IMR-90 (cell line): ENCODE data around the gene PHLDA2. TPM values are rescaled to one million over a fixed set of nuclear protein-coding genes. Genes with fewer than 3 reads are reported as not detected.

Source experiments
- ATAC-seq: fragments of 200-7000 bp; cut with Tn5 transposase; 2 replicates; pipeline ENCODE4 v1.9.1; 2020; ENCODE audit warnings: low read depth, mild to moderate bottlenecking, moderate library complexity
- BruUV-seq: library from RNA; stranded (reverse); fragments of 400-500 nt; replicated peaks from 2 replicates; lab custom pipeline; 2021; lab: Mats Ljungman, UMichigan
- CTCF ChIA-PET: fragments of 300-600 bp; formaldehyde crosslinking; extraction: SDS; loops from one replicate; lab custom pipeline; 2021; ENCODE audit warnings: antibody characterized with exemption; lab: Yijun Ruan, JAX
- POLR2A ChIA-PET: fragments of 300-600 bp; sonication (Branson Sonifier 250); formaldehyde crosslinking; loops from one replicate; lab custom pipeline; 2022; ENCODE audit warnings: antibody characterized with exemption; ENCODE audit not compliant: unreplicated experiment; lab: Charles Lee
- DNase-seq: peaks from one replicate; pipeline ENCODE4 v3.0.0; 2013
- H2AFZ ChIP-seq: replicated peaks from 2 replicates; pipeline ENCODE3; 2013; ENCODE audit warnings: low read length, mild to moderate bottlenecking; ENCODE audit not compliant: poor library complexity
- H2AK5ac ChIP-seq: 2 replicates; pipeline ENCODE4 v1.6.1; 2013; ENCODE audit warnings: low read depth, low read length, inconsistent platforms
- H2AK9ac ChIP-seq: replicated peaks from 2 replicates; pipeline ENCODE3; 2013; ENCODE audit warnings: mild to moderate bottlenecking, low read depth, low read length, moderate library complexity; ENCODE audit not compliant: poor library complexity
- H2BK120ac ChIP-seq: 2 replicates; pipeline ENCODE4 v1.6.1; 2013; ENCODE audit warnings: low read depth, low read length, inconsistent platforms
- H2BK15ac ChIP-seq: 3 replicates; pipeline ENCODE4 v1.6.1; 2013; ENCODE audit warnings: low read depth, low read length, inconsistent platforms
- H2BK20ac ChIP-seq: 2 replicates; pipeline ENCODE4 v1.6.1; 2013; ENCODE audit warnings: low read depth, mild to moderate bottlenecking, inconsistent platforms, low read length, moderate library complexity
- H2BK5ac ChIP-seq: 2 replicates; pipeline ENCODE4 v1.6.1; 2013; ENCODE audit warnings: mild to moderate bottlenecking, low read depth, low read length, inconsistent platforms; ENCODE audit not compliant: poor library complexity, severe bottlenecking
- H3K14ac ChIP-seq: replicated peaks from 2 replicates; pipeline ENCODE4 v1.6.1; 2013; ENCODE audit warnings: low read depth, low read length, inconsistent platforms
- H3K18ac ChIP-seq: 2 replicates; pipeline ENCODE4 v1.6.1; 2013; ENCODE audit warnings: low read depth, low read length, control low read depth
- H3K23ac ChIP-seq: 2 replicates; pipeline ENCODE4 v1.6.1; 2013; ENCODE audit warnings: low read depth, low read length, inconsistent platforms
- H3K27ac ChIP-seq: 2 replicates; pipeline ENCODE4 v1.5.1; 2013; ENCODE audit warnings: mild to moderate bottlenecking, control low read depth, low read length; ENCODE audit not compliant: insufficient read depth
- H3K27me3 ChIP-seq: 2 replicates; pipeline ENCODE4 v1.6.1; 2013; ENCODE audit warnings: low read length; ENCODE audit not compliant: control insufficient read depth, insufficient read depth
- H3K36me3 ChIP-seq: 2 replicates; pipeline ENCODE4 v1.6.1; 2013; ENCODE audit warnings: low read length, mixed read lengths; ENCODE audit not compliant: control insufficient read depth, insufficient read depth
- H3K4ac ChIP-seq: 2 replicates; pipeline ENCODE4 v1.6.1; 2013; ENCODE audit warnings: low read depth, low read length, inconsistent platforms
- H3K4me1 ChIP-seq: 2 replicates; pipeline ENCODE4 v1.6.1; 2013; ENCODE audit warnings: low read length, mixed read lengths; ENCODE audit not compliant: control insufficient read depth, insufficient read depth
- H3K4me2 ChIP-seq: 2 replicates; pipeline ENCODE4 v1.6.1; 2013; ENCODE audit warnings: low read depth, mild to moderate bottlenecking, control low read depth, low read length, moderate library complexity
- H3K4me3 ChIP-seq: 2 replicates; pipeline ENCODE4 v1.5.1; 2013; ENCODE audit warnings: low read depth, mild to moderate bottlenecking, control low read depth, low read length, moderate library complexity; ENCODE audit not compliant: insufficient read depth
- H3K56ac ChIP-seq: 2 replicates; pipeline ENCODE4 v1.6.1; 2013; ENCODE audit warnings: low read length, inconsistent platforms; ENCODE audit not compliant: insufficient read depth; ENCODE audit errors: extremely low read depth
- H3K79me1 ChIP-seq, 2 experiments: 2 replicates each; pipeline ENCODE4 v1.6.1; 2013; ENCODE audit warnings: low read length in 2 of 2, inconsistent platforms in 1 of 2, low read depth in 1 of 2
- H3K9ac ChIP-seq: 2 replicates; pipeline ENCODE4 v1.6.1; 2013; ENCODE audit warnings: low read depth, low read length, control low read depth
- H3K9me1 ChIP-seq: 2 replicates; pipeline ENCODE4 v1.6.1; 2013; ENCODE audit warnings: low read length, inconsistent platforms; ENCODE audit not compliant: insufficient read depth
- H3K9me3 ChIP-seq: 2 replicates; pipeline ENCODE4 v1.6.1; 2013; ENCODE audit warnings: low read length; ENCODE audit not compliant: control insufficient read depth, insufficient read depth
- H4K20me1 ChIP-seq: 2 replicates; pipeline ENCODE4 v1.6.1; 2013; ENCODE audit warnings: low read length, inconsistent platforms; ENCODE audit not compliant: insufficient read depth
- H4K5ac ChIP-seq: 2 replicates; pipeline ENCODE4 v1.6.1; 2013; ENCODE audit warnings: mild to moderate bottlenecking, low read depth, low read length, control low read depth
- H4K8ac ChIP-seq, 2 experiments: 2 replicates each; pipeline ENCODE4 v1.6.1; 2013; ENCODE audit warnings: low read depth in 2 of 2, low read length in 2 of 2, control low read depth in 1 of 2, inconsistent platforms in 1 of 2
- H4K91ac ChIP-seq: 2 replicates; pipeline ENCODE4 v1.6.1; 2013; ENCODE audit warnings: low read depth, low read length, inconsistent platforms; ENCODE audit not compliant: insufficient read depth
- BHLHE40 ChIP-seq: fragments of 150-350 bp; IDR thresholded peaks from 2 replicates; pipeline ENCODE4 v1.6.1; 2016; ENCODE audit warnings: mild to moderate bottlenecking, low read depth, low read length
- FOS ChIP-seq: fragments of 150-350 bp; IDR thresholded peaks from 2 replicates; pipeline ENCODE4 v1.6.1; 2016; ENCODE audit warnings: low read depth, low read length
- MAFK ChIP-seq: IDR thresholded peaks from 2 replicates; pipeline ENCODE4 v1.6.1; 2012; ENCODE audit warnings: low read depth, low read length, improper control_type of control experiment
- MXI1 ChIP-seq: IDR thresholded peaks from 2 replicates; pipeline ENCODE4 v1.6.1; 2012; ENCODE audit warnings: low read depth, mild to moderate bottlenecking, low read length, moderate library complexity, borderline replicate concordance
- NFE2L2 ChIP-seq: fragments of 150-350 bp; IDR thresholded peaks from 2 replicates; pipeline ENCODE4 v1.6.1; 2016; ENCODE audit warnings: low read depth, mild to moderate bottlenecking, low read length
- POLR2A ChIP-seq: IDR thresholded peaks from 2 replicates; pipeline ENCODE4 v1.6.1; 2012; ENCODE audit warnings: mild to moderate bottlenecking, low read depth, low read length
- RAD21 ChIP-seq: IDR thresholded peaks from 2 replicates; pipeline ENCODE4 v1.6.1; 2012; ENCODE audit warnings: low read length, improper control_type of control experiment
- RCOR1 ChIP-seq: IDR thresholded peaks from 2 replicates; pipeline ENCODE4 v1.6.1; 2012; ENCODE audit warnings: mild to moderate bottlenecking, low read length, improper control_type of control experiment; ENCODE audit not compliant: insufficient replicate concordance
- RFX5 ChIP-seq: IDR thresholded peaks from 2 replicates; pipeline ENCODE4 v1.8.0; 2012; ENCODE audit warnings: low read depth, mild to moderate bottlenecking, low read length, moderate library complexity
- SMC3 ChIP-seq: fragments of 150-350 bp; IDR thresholded peaks from 2 replicates; pipeline ENCODE4 v1.6.1; 2016; ENCODE audit warnings: low read depth, mild to moderate bottlenecking, antibody characterized with exemption, low read length, moderate library complexity
- WGBS, 2 experiments: methylation state at CpG; one replicate each; pipeline versions ENCODE4 v1.1.5 to v1.1.7; 2013; ENCODE audit warnings: missing lambda C conversion rate in 2 of 2; ENCODE audit not compliant: insufficient read length in 1 of 2; ENCODE audit errors: extremely low coverage in 2 of 2; 5-methylcytosine and 5-hydroxymethylcytosine counted together
- dilution Hi-C: fragments of 300-500 bp; cut with HindIII; formaldehyde crosslinking; loops from one replicate; pipeline ENCODE4 v1.14.3; 2018; ENCODE audit warnings: low sequenced_read_pairs; ENCODE audit not compliant: unreplicated experiment
- in situ Hi-C: fragments of 300-500 bp; cut with MboI; formaldehyde crosslinking; loops from 3 replicates; pipeline ENCODE4 v1.14.3; 2019; ENCODE audit warnings: low sequenced_read_pairs, inconsistent platforms, mixed read lengths
- intact Hi-C: fragments of 100-400 bp; cut with micrococcal nuclease; formaldehyde crosslinking; loops from 2 replicates; pipeline ENCODE4 v1.10.0; 2022
- polyA plus RNA-seq, 3 experiments: library from polyadenylated mRNA; depleted of rRNA; stranded (reverse); fragments of >200 nt; gene quantifications; 2 replicates each; pipeline ENCODE4 v1.2.3, GENCODE V29; 2012; ENCODE audit warnings: low replicate concordance in 1 of 3
- total RNA-seq: library from RNA; depleted of rRNA; stranded (reverse); fragments of >200 nt; gene quantifications from 2 replicates; pipeline ENCODE4 v1.2.3, GENCODE V29; 2012
- TF ChIP-seq, protein P1 (sequence below): fragments of 150-350 bp; IDR thresholded peaks from 2 replicates; pipeline ENCODE4 v1.6.1; 2016; ENCODE audit warnings: low read depth, mild to moderate bottlenecking, low read length, moderate library complexity, borderline replicate concordance
- TF ChIP-seq, protein P2 (sequence below): conservative IDR thresholded peaks from 2 replicates; pipeline ENCODE4 v1.5.1; 2012; ENCODE audit warnings: mild to moderate bottlenecking, low read depth, low read length, improper control_type of control experiment
- TF ChIP-seq, protein P3 (sequence below): fragments of 150-350 bp; IDR thresholded peaks from 2 replicates; pipeline ENCODE4 v1.6.1; 2017; ENCODE audit warnings: mild to moderate bottlenecking, antibody characterized with exemption, low read length, low read depth

Gene PHLDA2
- total and polyA plus RNA-seq, 2 of the 4 experiments (the other 2 are of a cell fraction) = 3.8 to 89.0 TPM

DNA sequence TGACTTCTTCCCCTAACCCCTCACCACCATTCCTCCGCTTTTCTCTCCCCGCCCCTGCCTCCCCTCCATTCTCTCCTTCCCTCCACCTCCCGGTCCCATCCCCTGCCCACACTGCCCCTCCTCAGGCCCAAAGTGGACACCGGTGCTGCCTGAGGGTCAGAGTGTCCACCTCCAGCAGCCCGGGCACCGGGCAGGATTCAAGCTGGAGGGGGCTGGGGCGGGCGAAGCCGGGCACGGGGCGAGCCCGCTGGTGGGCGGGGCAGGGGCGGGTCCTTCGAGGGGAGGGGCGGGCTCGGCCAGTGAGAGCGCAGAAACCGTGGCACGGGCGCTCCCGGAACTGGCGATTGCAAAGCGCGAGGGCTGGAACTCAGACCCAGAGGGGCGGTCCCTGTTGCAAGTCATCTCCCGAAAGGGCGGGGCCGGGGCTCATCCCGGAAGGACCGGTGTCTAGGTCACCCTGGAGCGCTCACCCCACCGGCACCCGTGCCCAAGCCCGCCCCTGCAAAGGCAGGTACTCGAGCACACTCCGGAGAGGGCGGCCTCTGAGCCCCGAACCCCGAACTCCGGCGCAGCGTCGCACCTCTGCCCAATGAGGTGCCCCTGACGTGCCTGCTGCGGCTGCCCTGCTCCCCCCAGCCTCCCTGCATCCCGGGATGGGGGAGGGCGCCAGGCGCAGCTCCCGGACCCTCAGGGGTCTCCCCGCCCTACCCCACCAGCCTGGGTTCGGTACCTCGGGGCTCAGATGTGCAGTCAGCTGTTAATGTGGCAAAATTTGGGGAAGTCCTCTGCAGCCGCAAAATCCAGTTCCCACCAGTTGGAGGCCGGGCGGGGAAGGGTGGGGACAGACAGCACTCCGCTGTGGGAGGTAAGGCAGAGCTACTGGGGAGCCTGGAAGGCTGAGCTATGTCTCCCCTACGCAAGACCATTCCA lies 27.1 kb downstream of the PHLDA2 start:
- Histone ChIP-seq H2BK15ac (peak overlapping the region; percentile 56; the same call in 1 of the 3 replicates), H3K27ac (peak overlapping the region; percentile 91), H2BK20ac (peak overlapping the region; percentile 72), H3K27me3 (no peaks in the 10 kb centered on the region), H2AFZ (peak overlapping the region; percentile 94), H4K20me1 (no peaks in the 10 kb centered on the region), H2AK5ac (peak overlapping the region; percentile 98), H3K14ac (peak overlapping the region; percentile 96), H3K79me1 (peaks cover 4 to 25% of the 10 kb centered on the region in 2 experiments; a peak in 2 of 4 replicates), H3K4me3 (peak overlapping the region; percentile 84), H3K18ac (peak overlapping the region; percentile 92), H2BK5ac (peak overlapping the region; percentile 90), H3K9me3 (peaks cover under 1% of the 10 kb centered on the region; the same call in 1 of the 2 replicates), H3K36me3 (no peaks in the 10 kb centered on the region; the same call in 1 of the 2 replicates), H3K56ac (peak overlapping the region; percentile 71), H3K4me2 (peak overlapping the region; percentile 93), H3K4me1 (peaks cover 27% of the 10 kb centered on the region), H3K4ac (peak overlapping the region; percentile 100), H3K23ac (peak overlapping the region; percentile 93; the same call in 1 of the 2 replicates), H4K5ac (peak overlapping the region; percentile 90), H2AK9ac (peak overlapping the region; percentile 97), H3K9me1 (peaks cover 24% of the 10 kb centered on the region), H2BK120ac (peak overlapping the region; percentile 93), H4K8ac (peak overlapping the region; percentile 90 to 97), H3K9ac (peak overlapping the region; percentile 80), H4K91ac (peak overlapping the region; percentile 90)
- ChIA-PET CTCF (no interaction called here), POLR2A (interaction anchor here (0.6 kb wide), 2 partner anchors 9 to 778 kb away, joined by 4 to 5 read pairs; no protein-coding TSS in a partner anchor)
- intact Hi-C loops (no loop called here), in situ Hi-C loops (no loop called here), dilution Hi-C loops (no loop called here)
- BruUV-seq = no TSS peak
- ATAC-seq (peak; percentile 91), DNase-seq (peak; percentile 87)
- 8% methylated on average over 21 of the region's 58 CpGs; no CpG with 5 or more reads in 1 of the 2 experiments for WGBS, 2 experiments
- no peak for TF ChIP-seq SMC3
- TF ChIP-seq RFX5 = no peak
- TF ChIP-seq, protein P1, sequence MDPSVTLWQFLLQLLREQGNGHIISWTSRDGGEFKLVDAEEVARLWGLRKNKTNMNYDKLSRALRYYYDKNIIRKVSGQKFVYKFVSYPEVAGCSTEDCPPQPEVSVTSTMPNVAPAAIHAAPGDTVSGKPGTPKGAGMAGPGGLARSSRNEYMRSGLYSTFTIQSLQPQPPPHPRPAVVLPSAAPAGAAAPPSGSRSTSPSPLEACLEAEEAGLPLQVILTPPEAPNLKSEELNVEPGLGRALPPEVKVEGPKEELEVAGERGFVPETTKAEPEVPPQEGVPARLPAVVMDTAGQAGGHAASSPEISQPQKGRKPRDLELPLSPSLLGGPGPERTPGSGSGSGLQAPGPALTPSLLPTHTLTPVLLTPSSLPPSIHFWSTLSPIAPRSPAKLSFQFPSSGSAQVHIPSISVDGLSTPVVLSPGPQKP = no peak
- TF ChIP-seq, protein P2, sequence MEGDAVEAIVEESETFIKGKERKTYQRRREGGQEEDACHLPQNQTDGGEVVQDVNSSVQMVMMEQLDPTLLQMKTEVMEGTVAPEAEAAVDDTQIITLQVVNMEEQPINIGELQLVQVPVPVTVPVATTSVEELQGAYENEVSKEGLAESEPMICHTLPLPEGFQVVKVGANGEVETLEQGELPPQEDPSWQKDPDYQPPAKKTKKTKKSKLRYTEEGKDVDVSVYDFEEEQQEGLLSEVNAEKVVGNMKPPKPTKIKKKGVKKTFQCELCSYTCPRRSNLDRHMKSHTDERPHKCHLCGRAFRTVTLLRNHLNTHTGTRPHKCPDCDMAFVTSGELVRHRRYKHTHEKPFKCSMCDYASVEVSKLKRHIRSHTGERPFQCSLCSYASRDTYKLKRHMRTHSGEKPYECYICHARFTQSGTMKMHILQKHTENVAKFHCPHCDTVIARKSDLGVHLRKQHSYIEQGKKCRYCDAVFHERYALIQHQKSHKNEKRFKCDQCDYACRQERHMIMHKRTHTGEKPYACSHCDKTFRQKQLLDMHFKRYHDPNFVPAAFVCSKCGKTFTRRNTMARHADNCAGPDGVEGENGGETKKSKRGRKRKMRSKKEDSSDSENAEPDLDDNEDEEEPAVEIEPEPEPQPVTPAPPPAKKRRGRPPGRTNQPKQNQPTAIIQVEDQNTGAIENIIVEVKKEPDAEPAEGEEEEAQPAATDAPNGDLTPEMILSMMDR = no peak
- TF ChIP-seq MAFK = no peak
- peak; percentile 89; the same call in 1 of the 2 replicates for TF ChIP-seq BHLHE40
- TF ChIP-seq, protein P3, sequence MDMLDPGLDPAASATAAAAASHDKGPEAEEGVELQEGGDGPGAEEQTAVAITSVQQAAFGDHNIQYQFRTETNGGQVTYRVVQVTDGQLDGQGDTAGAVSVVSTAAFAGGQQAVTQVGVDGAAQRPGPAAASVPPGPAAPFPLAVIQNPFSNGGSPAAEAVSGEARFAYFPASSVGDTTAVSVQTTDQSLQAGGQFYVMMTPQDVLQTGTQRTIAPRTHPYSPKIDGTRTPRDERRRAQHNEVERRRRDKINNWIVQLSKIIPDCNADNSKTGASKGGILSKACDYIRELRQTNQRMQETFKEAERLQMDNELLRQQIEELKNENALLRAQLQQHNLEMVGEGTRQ = no peak
- no peak for TF ChIP-seq RCOR1
- TF ChIP-seq FOS = no peak
- no peak for TF ChIP-seq POLR2A
- TF ChIP-seq RAD21 = no peak
- no peak for TF ChIP-seq MXI1
- no peak for TF ChIP-seq NFE2L2
